ENCODE results near the gene CHMP2A.

DNA sequence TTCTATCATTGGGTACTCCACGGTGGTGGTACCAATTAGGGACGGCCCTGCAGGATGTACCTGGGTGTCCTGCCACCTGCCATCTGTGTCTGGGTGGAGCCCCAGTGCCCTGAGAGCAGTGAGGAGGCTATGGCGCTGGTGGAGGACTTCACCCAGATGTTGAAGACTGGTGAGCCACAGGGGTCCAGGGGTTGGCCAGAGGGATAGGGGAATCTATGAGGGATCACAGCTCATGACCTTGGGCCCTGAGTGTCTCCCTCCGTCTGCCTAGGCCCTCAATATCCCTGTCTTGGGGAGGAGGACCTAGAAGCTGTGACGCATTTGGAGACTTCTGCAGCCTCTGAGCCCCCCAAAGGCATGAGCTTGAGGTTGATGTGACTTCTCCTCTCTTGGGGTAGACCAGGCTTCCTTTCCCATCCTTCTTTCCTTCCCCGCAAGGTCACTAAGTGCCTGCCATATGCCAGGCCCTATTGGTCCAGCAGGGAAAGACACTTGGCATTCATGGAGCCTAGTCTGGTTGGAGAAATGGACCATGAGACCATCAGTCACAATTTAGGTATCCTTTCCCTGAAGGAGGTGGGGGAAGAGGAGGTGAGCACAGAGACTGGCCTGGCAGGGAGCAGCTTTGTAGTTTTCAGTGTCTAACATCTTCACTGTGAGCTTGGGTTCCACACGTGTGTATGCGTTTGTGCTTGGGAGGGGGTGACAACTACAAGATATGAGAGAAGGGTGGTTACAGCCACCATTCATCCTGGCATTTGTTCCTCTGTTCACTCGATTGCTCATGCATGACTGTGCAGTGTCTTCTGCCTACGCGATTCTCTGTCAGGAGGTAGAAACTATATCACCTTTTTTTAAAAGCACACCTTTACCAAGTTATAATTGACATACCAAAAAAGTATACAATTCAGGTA is 23.4 kb upstream of the CHMP2A start:
- TF ChIP-seq ZSCAN5A (tag by site-specific recombination; IDR thresholded peaks at IDR 0.05) (no peak), ZNF138 (tag by site-specific recombination; IDR thresholded peaks at IDR 0.05; ENCODE audit: borderline replicate concordance) (no peak), EGR2 (tag by site-specific recombination; IDR thresholded peaks at IDR 0.05; ENCODE audit: low read depth) (no peak), MYNN (tag by site-specific recombination; IDR thresholded peaks at IDR 0.05; ENCODE audit: borderline replicate concordance) (no peak), KLF8 (tag by site-specific recombination; IDR thresholded peaks at IDR 0.05) (no peak), IKZF3 (tag by site-specific recombination; IDR thresholded peaks at IDR 0.05) (no peak), ZNF501 (tag by site-specific recombination; IDR thresholded peaks at IDR 0.05) (no peak), ZNF132 (tag by site-specific recombination; IDR thresholded peaks at IDR 0.05; ENCODE audit: borderline replicate concordance) (no peak), ZNF133 (tag by site-specific recombination; IDR thresholded peaks at IDR 0.05) (no peak)
- TF ChIP-seq, protein P1, sequence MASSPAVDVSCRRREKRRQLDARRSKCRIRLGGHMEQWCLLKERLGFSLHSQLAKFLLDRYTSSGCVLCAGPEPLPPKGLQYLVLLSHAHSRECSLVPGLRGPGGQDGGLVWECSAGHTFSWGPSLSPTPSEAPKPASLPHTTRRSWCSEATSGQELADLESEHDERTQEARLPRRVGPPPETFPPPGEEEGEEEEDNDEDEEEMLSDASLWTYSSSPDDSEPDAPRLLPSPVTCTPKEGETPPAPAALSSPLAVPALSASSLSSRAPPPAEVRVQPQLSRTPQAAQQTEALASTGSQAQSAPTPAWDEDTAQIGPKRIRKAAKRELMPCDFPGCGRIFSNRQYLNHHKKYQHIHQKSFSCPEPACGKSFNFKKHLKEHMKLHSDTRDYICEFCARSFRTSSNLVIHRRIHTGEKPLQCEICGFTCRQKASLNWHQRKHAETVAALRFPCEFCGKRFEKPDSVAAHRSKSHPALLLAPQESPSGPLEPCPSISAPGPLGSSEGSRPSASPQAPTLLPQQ (tag by site-specific recombination; IDR thresholded peaks at IDR 0.05), result no peak
- TF ChIP-seq, protein P2, sequence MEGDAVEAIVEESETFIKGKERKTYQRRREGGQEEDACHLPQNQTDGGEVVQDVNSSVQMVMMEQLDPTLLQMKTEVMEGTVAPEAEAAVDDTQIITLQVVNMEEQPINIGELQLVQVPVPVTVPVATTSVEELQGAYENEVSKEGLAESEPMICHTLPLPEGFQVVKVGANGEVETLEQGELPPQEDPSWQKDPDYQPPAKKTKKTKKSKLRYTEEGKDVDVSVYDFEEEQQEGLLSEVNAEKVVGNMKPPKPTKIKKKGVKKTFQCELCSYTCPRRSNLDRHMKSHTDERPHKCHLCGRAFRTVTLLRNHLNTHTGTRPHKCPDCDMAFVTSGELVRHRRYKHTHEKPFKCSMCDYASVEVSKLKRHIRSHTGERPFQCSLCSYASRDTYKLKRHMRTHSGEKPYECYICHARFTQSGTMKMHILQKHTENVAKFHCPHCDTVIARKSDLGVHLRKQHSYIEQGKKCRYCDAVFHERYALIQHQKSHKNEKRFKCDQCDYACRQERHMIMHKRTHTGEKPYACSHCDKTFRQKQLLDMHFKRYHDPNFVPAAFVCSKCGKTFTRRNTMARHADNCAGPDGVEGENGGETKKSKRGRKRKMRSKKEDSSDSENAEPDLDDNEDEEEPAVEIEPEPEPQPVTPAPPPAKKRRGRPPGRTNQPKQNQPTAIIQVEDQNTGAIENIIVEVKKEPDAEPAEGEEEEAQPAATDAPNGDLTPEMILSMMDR (tag by site-specific recombination; IDR thresholded peaks at IDR 0.05), result no peak
- TF ChIP-seq, protein P3, sequence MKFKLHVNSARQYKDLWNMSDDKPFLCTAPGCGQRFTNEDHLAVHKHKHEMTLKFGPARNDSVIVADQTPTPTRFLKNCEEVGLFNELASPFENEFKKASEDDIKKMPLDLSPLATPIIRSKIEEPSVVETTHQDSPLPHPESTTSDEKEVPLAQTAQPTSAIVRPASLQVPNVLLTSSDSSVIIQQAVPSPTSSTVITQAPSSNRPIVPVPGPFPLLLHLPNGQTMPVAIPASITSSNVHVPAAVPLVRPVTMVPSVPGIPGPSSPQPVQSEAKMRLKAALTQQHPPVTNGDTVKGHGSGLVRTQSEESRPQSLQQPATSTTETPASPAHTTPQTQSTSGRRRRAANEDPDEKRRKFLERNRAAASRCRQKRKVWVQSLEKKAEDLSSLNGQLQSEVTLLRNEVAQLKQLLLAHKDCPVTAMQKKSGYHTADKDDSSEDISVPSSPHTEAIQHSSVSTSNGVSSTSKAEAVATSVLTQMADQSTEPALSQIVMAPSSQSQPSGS (tag by site-specific recombination; IDR thresholded peaks at IDR 0.05; ENCODE audit: low read depth), result no peak
